Right cardiac atrium (tissue), 5 donors: Measurements from ENCODE around the gene FXYD2. TPM values are rescaled to one million over a fixed set of nuclear protein-coding genes. Genes with fewer than 3 reads are reported as not detected.
A peak's percentile ranks its signal among the peaks of the same experiment; 100 is the strongest.

Experiments used
- ATAC-seq, 2 donors: fragments of 200-7000 bp; cut with Tn5 transposase; one replicate each; pipeline versions ENCODE4 v1.8.0 to v1.9.1; 2020; ENCODE audit warnings: moderate library complexity in 2 of 2, mild to moderate bottlenecking in 1 of 2
- DNase-seq, 3 donors: peaks; one replicate each; pipeline ENCODE4 v3.0.0-alpha.2; 2020
- H3K27ac ChIP-seq: one replicate; pipeline ENCODE4 v1.5.1; 2013; ENCODE audit warnings: mild to moderate bottlenecking, low read length, control low read depth, moderate library complexity
- H3K27me3 ChIP-seq: one replicate; pipeline ENCODE4 v1.6.1; 2013; ENCODE audit not compliant: control insufficient read depth, insufficient read depth
- H3K4me1 ChIP-seq: one replicate; pipeline ENCODE4 v1.6.1; 2013; ENCODE audit warnings: low read length; ENCODE audit not compliant: control insufficient read depth, insufficient read depth
- H3K4me3 ChIP-seq: one replicate; pipeline ENCODE4 v1.5.1; 2013; ENCODE audit warnings: low read length, control low read depth
- H3K9me3 ChIP-seq: one replicate; pipeline ENCODE4 v1.6.1; 2013; ENCODE audit warnings: low read length; ENCODE audit not compliant: control insufficient read depth
- WGBS: extraction: QIAGEN DNeasy Blood & Tissue Kit; methylation state at CpG from one replicate; pipeline ENCODE4 v1.1.7; 2013; 5-methylcytosine and 5-hydroxymethylcytosine counted together
- intact Hi-C, 4 donors: fragments of 100-400 bp; cut with DNase I; formaldehyde crosslinking; loops; one replicate each; pipeline versions ENCODE4 v1.11.0 to v1.14.0; 2022 to 2023
- long read RNA-seq, 4 donors: library from polyadenylated mRNA; unstranded; transcript quantifications; one replicate each; pipeline ENCODE4 v2.0.0, GENCODE V29; 2020 to 2021
- polyA plus RNA-seq: library from polyadenylated mRNA; stranded (reverse); fragments of 200-250 nt; gene quantifications from one replicate; pipeline ENCODE4 v1.2.3, GENCODE V29; 2013
- total RNA-seq, 4 donors: library from RNA; stranded (reverse); fragmentation: NEBNext Ultra II Directional; extraction: Animal tissue kit (Norgen Biotek cat#: 25700); gene quantifications; one replicate each; pipeline ENCODE4 v1.2.1, GENCODE V29; 2021
- donor health status: healthy with polysubstance abuse.
- donor health status: DM: no; HTN: yes; CAD: no.
- donor health status: DM: no; HTN: no; CAD: no.
- donor health status: DM: no; HTN: yes; CAD: no; lungs with severe emphysema.
- donor health status: DM: yes; HTN: yes; CAD: no.

Gene FXYD2
- total RNA-seq: 1 to 10 TPM; 1.1 to 4.0 (median 1.9) TPM
- polyA plus RNA-seq: 2.1 TPM
- long read RNA-seq, donor 1: 0 reads
- long read RNA-seq, donor 2: 0 reads
- long read RNA-seq, donor 3, partial matches to known transcripts: 1 of 2 reads
- long read RNA-seq, donor 3, other reads (novel, unspliced or antisense): 1 of 2 reads
- long read RNA-seq, donor 4: 0 reads

- ATAC-seq (peak; percentile 64 to 70), DNase-seq (peak; percentile 74 to 87 (median 84))
- H3K27ac ChIP-seq: peak within 1 kb of the TSS; percentile 59
- H3K4me1 ChIP-seq: peaks cover 8% of the 10 kb centered on the region
- WGBS: 40% methylated on average over 22 of the region's 22 CpGs
- H3K4me3 ChIP-seq: no peak within 1 kb of the TSS
- intact Hi-C loops: loop anchor here in 1 of 4 donors (5.0 kb wide), 1 partner anchor 122 kb away; no protein-coding TSS in a partner anchor
- H3K27me3 ChIP-seq: no peaks in the 10 kb centered on the region
- H3K9me3 ChIP-seq: no peaks in the 10 kb centered on the region
These were observed at the start of gene FXYD2 for GRCh38 chr11:117824571-117825537. TSS of gene FXYD2 (minus strand) at chr11:117824744. CDS start at chr11:117824678, 66 bp downstream.

DNA sequence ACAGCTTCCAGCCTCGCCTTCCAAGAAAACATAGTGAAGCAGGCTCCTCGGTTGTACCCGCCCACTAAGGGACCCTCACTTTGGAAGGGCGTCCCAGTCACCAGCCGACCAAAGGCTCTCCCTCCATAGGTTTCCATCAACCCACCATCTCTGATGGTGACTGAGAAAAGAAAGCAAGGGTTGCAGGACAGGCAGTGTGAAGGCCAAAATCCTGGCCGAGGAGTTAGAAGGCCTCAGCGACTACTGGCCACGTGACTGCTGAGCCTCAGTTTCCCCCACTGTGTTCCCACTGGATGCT, 49.2 kb upstream of the FXYD2 start:
- H3K4me1 ChIP-seq: peaks cover 13% of the 10 kb centered on the region
- ATAC-seq (no peak), DNase-seq (no peak)
- 75% methylated on average over 8 of the region's 8 CpGs for WGBS
- intact Hi-C loops: no loop called here
- H3K27ac ChIP-seq: no peak overlapping the region
- H3K4me3 ChIP-seq: no peak overlapping the region
- H3K27me3 ChIP-seq: no peaks in the 10 kb centered on the region
- no peaks in the 10 kb centered on the region for H3K9me3 ChIP-seq

- peaks cover 13% of the 10 kb centered on the region for H3K4me1 ChIP-seq
- DNase-seq (peak in 1 of 3 donors; percentile 47), ATAC-seq (no peak)
- no peaks in the 10 kb centered on the region for H3K9me3 ChIP-seq
- no peak overlapping the region for H3K27ac ChIP-seq
- no peaks in the 10 kb centered on the region for H3K27me3 ChIP-seq
- 74% methylated on average over 15 of the region's 15 CpGs for WGBS
- H3K4me3 ChIP-seq: no peak overlapping the region
- intact Hi-C loops: no loop called here
These were observed 48.7 kb upstream of the FXYD2 start for GRCh38 chr11:117872975-117873827.

GRCh38 chr11:117872420-117872961, 47.9 kb upstream of the FXYD2 start:
- ATAC-seq (peak in 1 of 2 donors; percentile 9), DNase-seq (peak in 1 of 3 donors; percentile 76)
- peaks cover 16% of the 10 kb centered on the region for H3K4me1 ChIP-seq
- WGBS: 37% methylated on average over 12 of the region's 12 CpGs
- H3K27me3 ChIP-seq: no peaks in the 10 kb centered on the region
- H3K4me3 ChIP-seq: no peak overlapping the region
- no peak overlapping the region for H3K27ac ChIP-seq
- intact Hi-C loops: no loop called here
- no peaks in the 10 kb centered on the region for H3K9me3 ChIP-seq

DNA sequence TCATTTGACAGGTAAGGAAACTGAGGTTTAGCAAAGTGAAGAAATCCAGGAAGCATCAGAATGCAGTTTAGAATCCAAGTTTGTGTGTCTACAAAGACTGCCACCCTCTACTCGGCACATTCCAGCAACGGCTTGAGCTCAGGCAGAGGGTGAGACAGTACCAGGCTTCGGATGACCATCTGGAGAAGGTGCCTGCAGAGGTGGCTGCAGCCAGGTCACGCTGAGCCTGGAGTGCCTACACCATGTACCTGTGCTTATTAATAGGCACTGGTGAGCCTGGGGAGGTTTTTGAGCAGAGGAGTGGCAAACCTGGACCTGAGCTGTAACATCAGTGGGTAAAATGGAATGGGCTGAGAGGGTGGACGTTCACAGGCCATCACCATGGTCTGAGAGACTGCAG, 47.2 kb upstream of the FXYD2 start:
- Histone ChIP-seq H3K27me3 (no peaks in the 10 kb centered on the region), H3K27ac (no peak overlapping the region), H3K9me3 (no peaks in the 10 kb centered on the region), H3K4me3 (no peak overlapping the region), H3K4me1 (peaks cover 13% of the 10 kb centered on the region)
- WGBS: 77% methylated on average over 5 of the region's 5 CpGs
- intact Hi-C loops: no loop called here
- no peak for DNase-seq
- ATAC-seq: no peak

DNA sequence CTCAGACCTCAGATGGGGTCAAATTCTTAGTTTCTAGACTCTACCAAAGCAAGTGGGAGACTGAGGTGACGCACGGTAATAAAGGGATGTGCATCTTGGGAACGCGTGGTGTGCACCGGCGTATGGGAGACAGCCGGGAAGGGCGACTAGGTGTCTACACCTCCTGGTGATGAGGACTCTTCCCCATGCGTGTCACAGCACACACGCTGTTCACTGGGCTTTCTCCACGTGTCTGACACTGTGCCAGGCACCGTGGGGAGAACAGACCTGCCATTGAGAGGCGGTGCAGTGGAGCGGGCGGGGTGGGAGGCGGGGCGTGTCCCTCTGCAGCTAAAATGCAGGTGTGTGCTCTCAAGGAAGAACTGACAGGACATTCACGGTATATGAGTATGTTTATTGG, 46.6 kb upstream of the FXYD2 start:
- no peak for DNase-seq
- no peak overlapping the region for H3K4me3 ChIP-seq
- WGBS: 87% methylated on average over 18 of the region's 18 CpGs
- H3K27me3 ChIP-seq: no peaks in the 10 kb centered on the region
- H3K9me3 ChIP-seq: no peaks in the 10 kb centered on the region
- H3K4me1 ChIP-seq: peaks cover 13% of the 10 kb centered on the region
- intact Hi-C loops: no loop called here
- H3K27ac ChIP-seq: no peak overlapping the region
- ATAC-seq: no peak

GRCh38 chr11:117870103-117870952, 45.8 kb upstream of the FXYD2 start:
- H3K27ac ChIP-seq: no peak overlapping the region
- intact Hi-C loops: no loop called here
- DNase-seq: no peak
- H3K4me1 ChIP-seq: peaks cover 13% of the 10 kb centered on the region
- WGBS: 62% methylated on average over 9 of the region's 9 CpGs
- ATAC-seq: no peak
- H3K9me3 ChIP-seq: no peaks in the 10 kb centered on the region
- H3K4me3 ChIP-seq: no peak overlapping the region
- no peaks in the 10 kb centered on the region for H3K27me3 ChIP-seq

- no peak for DNase-seq
- 24% methylated on average over 4 of the region's 4 CpGs for WGBS
- no peaks in the 10 kb centered on the region for H3K9me3 ChIP-seq
- no peak overlapping the region for H3K4me3 ChIP-seq
- no peak overlapping the region for H3K27ac ChIP-seq
- intact Hi-C loops: no loop called here
- H3K27me3 ChIP-seq: no peaks in the 10 kb centered on the region
- no peak for ATAC-seq
- peaks cover 9% of the 10 kb centered on the region for H3K4me1 ChIP-seq
These were observed 45.1 kb upstream of the FXYD2 start for GRCh38 chr11:117869604-117870003.

DNA sequence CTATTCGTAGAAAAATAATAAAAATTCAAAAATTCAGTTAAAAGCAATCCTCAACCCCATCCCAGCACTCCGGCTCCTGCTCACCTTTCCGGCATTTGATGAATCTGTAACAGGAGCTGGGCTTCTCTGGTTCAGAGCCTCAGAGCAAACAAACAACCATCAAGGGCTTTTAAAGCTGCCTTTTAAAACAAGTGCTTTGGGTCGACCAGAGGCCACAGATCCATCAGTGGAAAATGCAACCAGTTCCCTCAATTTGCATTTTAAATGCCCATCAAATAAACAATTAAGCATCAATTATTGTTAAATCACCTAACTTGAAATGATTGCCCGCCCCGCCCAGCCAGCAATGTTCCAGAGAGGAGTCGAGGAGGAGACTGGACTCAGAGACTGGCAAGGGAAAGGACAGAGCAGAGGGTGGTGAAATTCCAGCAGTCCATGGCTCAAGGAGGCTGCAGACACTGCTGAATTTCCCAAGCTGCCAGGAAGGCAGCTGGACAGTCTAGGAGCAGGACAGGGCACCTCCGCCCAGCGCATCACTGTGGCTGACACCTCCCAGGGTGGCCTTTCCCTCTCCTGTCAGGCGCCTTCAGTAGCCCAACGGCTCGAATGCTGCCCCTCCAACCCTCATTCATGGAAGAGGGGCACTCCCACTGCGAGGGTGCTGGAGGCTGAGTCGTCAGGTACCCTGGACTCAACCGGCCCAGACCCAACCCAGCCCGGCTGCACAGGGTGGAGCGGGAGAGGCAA, 44.4 kb upstream of the FXYD2 start:
- no peak overlapping the region for H3K27ac ChIP-seq
- WGBS: 76% methylated on average over 17 of the region's 17 CpGs
- DNase-seq: no peak
- no peaks in the 10 kb centered on the region for H3K27me3 ChIP-seq
- no peak overlapping the region for H3K4me3 ChIP-seq
- no peak for ATAC-seq
- intact Hi-C loops: no loop called here
- peaks cover 9% of the 10 kb centered on the region for H3K4me1 ChIP-seq
- H3K9me3 ChIP-seq: no peaks in the 10 kb centered on the region
